Activated CD8-positive, alpha-beta T cell treated with anti-CD3 and anti-CD28 coated beads, Interleukin-2, amount 10 ng/mL, durations not matched to agents 7 days and 5 days (primary cell): ENCODE results near the gene GALT. TPM values are rescaled to one million over a fixed set of nuclear protein-coding genes. Genes with fewer than 3 reads are reported as not detected.

ENCODE experiments used
- ATAC-seq: fragments of 150-1000 bp; cut with Tn5 transposase; one replicate; pipeline ENCODE4 v1.10.0; 2021; ENCODE audit warnings: moderate library complexity
- CTCF ChIA-PET: fragments of 350-600 bp; sonication (Branson Sonifier 250); formaldehyde crosslinking; loops from one replicate; lab custom pipeline; 2021; ENCODE audit warnings: antibody characterized with exemption; lab: Charles Lee
- POLR2A ChIA-PET: fragments of 350-600 bp; sonication (Branson Sonifier 250); formaldehyde crosslinking; loops from one replicate; lab custom pipeline; 2021; ENCODE audit warnings: antibody characterized with exemption; lab: Charles Lee
- DNase-seq: peaks from one replicate; pipeline ENCODE4 v3.0.0-alpha.2; 2020
- H3K27ac Mint-ChIP-seq: one replicate; pipeline ENCODE4 v1.8.0; 2021; ENCODE audit warnings: mild to moderate bottlenecking, mixed read lengths
- H3K27me3 Mint-ChIP-seq: one replicate; pipeline ENCODE4 v1.8.0; 2021; ENCODE audit warnings: low read depth, mixed read lengths
- H3K36me3 Mint-ChIP-seq: one replicate; pipeline ENCODE4 v1.8.0; 2021; ENCODE audit warnings: low read depth, mixed read lengths
- H3K4me1 Mint-ChIP-seq: one replicate; pipeline ENCODE4 v1.8.0; 2021; ENCODE audit warnings: low read depth, mixed read lengths
- H3K4me3 Mint-ChIP-seq: one replicate; pipeline ENCODE4 v1.8.0; 2021; ENCODE audit warnings: mild to moderate bottlenecking, mixed read lengths
- H3K9me3 Mint-ChIP-seq: one replicate; pipeline ENCODE4 v1.8.0; 2022; ENCODE audit warnings: mixed read lengths; ENCODE audit not compliant: insufficient read depth
- total RNA-seq, 2 experiments: library from RNA; stranded (reverse); gene quantifications; one replicate each; pipeline ENCODE4 v1.2.3, GENCODE V29; 2021

GALT gene
- total RNA-seq, 2 experiments from 2014 or later: 79.1 to 83.9 TPM

GRCh38 chr9:34685591-34685990, 39.1 kb downstream of the GALT start:
- ATAC-seq: no peak
- POLR2A ChIA-PET: interaction anchor here (1.2 kb wide), 1 partner anchor 17 kb away, joined by 4 read pairs; no protein-coding TSS in a partner anchor
- Mint-ChIP-seq H3K4me1 (no peaks in the 10 kb centered on the region), H3K27me3 (no peaks in the 10 kb centered on the region), H3K4me3 (no peak overlapping the region), H3K27ac (no peak overlapping the region), H3K9me3 (no peaks in the 10 kb centered on the region), H3K36me3 (no peaks in the 10 kb centered on the region)
- CTCF ChIA-PET: interaction anchor here (0.6 to 3.0 kb wide), 3 partner anchors 17 to 82 kb away, joined by 3 to 12 read pairs (median 3); no protein-coding TSS in a partner anchor
- DNase-seq: no peak

DNA sequence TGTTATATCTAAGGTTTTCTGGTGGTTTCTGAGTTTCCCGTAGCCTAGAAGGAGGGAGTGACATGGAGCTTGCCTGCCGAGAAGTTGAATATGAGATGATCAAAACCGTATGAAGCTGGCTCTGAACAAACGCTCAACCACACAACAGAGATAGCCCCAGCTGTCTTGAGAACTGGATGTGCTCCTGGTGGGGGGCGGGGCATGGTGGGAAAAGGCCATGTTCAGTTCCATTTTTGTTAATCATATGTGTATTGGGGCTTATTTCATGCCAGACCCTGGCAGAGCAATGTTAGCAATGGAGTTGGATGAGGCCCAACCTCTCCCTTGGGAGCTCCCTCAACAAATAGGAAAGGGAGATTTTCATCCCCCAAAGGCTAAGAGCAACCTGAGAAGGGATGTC, 39.8 kb downstream of the GALT start:
- no peak for DNase-seq
- H3K9me3 Mint-ChIP-seq: no peaks in the 10 kb centered on the region
- H3K27ac Mint-ChIP-seq: no peak overlapping the region
- H3K27me3 Mint-ChIP-seq: no peaks in the 10 kb centered on the region
- H3K4me1 Mint-ChIP-seq: no peaks in the 10 kb centered on the region
- ChIA-PET POLR2A (interaction anchor here (1.2 kb wide), 1 partner anchor 17 kb away, joined by 4 read pairs; no protein-coding TSS in a partner anchor), CTCF (interaction anchor here (0.6 to 3.0 kb wide), 4 partner anchors 9 to 82 kb away, joined by 3 to 12 read pairs (median 3); no protein-coding TSS in a partner anchor)
- no peak for ATAC-seq
- H3K4me3 Mint-ChIP-seq: no peak overlapping the region
- no peaks in the 10 kb centered on the region for H3K36me3 Mint-ChIP-seq

GRCh38 chr9:34686732-34687131, 40.3 kb downstream of the GALT start:
- no peak overlapping the region for H3K27ac Mint-ChIP-seq
- no peak overlapping the region for H3K4me3 Mint-ChIP-seq
- H3K27me3 Mint-ChIP-seq: no peaks in the 10 kb centered on the region
- no peak for DNase-seq
- no peaks in the 10 kb centered on the region for H3K9me3 Mint-ChIP-seq
- H3K36me3 Mint-ChIP-seq: no peaks in the 10 kb centered on the region
- ChIA-PET CTCF (interaction anchor here (0.7 to 3.0 kb wide), 3 partner anchors 8 to 83 kb away, joined by 3 to 12 read pairs (median 3); no protein-coding TSS in a partner anchor), POLR2A (interaction anchor here (1.2 kb wide), 1 partner anchor 16 kb away, joined by 4 read pairs; no protein-coding TSS in a partner anchor)
- no peaks in the 10 kb centered on the region for H3K4me1 Mint-ChIP-seq
- ATAC-seq: no peak

DNA sequence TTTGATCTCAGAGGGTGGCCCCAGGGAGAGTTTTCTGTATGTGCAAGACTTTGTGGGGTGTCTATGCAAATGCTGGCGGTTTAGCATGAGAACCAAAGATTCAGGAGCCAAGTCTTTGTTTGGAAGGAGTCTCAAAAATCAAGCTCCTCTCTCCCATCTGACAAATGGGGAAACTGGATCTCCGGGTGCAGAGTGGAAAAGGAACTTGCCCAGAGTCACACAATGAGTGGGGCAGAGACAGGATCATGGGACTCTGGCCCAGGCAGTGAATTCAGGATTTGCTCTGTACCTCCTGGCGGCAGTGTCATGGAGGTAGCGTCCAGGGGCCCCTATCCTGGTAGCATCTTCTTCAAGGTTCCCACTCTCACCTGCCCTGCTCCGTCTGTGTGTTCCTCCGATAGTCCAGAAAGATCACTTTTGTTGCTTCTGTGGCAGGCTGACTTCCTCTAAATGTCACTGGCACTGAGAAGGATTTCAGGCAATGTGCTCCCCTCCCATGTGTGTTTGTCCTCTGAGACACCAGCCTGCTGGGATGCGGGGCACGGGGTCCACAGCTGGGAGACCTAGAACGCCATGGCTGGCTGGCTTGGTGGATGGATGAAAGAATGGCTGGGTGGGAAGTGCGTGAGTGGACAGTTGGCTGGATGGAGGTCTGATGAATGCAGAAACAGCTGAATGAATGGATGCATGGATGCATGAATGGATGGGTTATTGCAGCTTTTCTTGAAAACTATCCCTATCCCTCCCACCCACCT, 41.0 kb downstream of the GALT start:
- no peak overlapping the region for H3K27ac Mint-ChIP-seq

GRCh38 chr9:34688329-34689115, 42.0 kb downstream of the GALT start:
- POLR2A ChIA-PET: no interaction called here
- Mint-ChIP-seq H3K4me1 (no peaks in the 10 kb centered on the region), H3K27ac (no peak overlapping the region), H3K27me3 (no peaks in the 10 kb centered on the region), H3K4me3 (no peak overlapping the region), H3K9me3 (no peaks in the 10 kb centered on the region), H3K36me3 (no peaks in the 10 kb centered on the region)
- CTCF ChIA-PET: no interaction called here
- no peak for DNase-seq
- no peak for ATAC-seq

More for the DNA sequence above, 41.0 kb downstream of the GALT start:
- Mint-ChIP-seq H3K27me3 (no peaks in the 10 kb centered on the region), H3K4me1 (no peaks in the 10 kb centered on the region), H3K36me3 (no peaks in the 10 kb centered on the region), H3K4me3 (no peak overlapping the region), H3K9me3 (no peaks in the 10 kb centered on the region)
- ATAC-seq (no peak), DNase-seq (no peak)
- ChIA-PET CTCF (interaction anchor here (3.0 kb wide), 1 partner anchor 15 kb away, joined by 12 read pairs; no protein-coding TSS in a partner anchor), POLR2A (no interaction called here)

DNA sequence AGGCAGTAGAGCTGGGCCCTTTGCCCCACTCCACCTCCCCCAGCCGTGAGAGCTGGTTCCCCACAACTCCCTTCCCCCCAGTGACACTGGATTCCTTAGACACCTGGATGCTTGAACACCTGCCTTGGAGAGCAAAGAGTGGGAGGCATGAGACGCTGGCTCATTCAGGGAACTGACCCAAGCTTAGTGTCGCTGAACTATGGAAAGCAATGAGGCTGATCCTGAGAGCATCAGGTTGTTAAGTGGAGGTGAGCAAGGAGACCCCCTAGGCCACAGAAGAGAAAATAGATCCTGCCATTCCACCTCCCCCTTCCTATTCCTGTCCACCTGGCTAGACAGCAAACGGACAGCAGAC, 42.6 kb downstream of the GALT start:
- no peaks in the 10 kb centered on the region for H3K4me1 Mint-ChIP-seq
- no peaks in the 10 kb centered on the region for H3K36me3 Mint-ChIP-seq
- POLR2A ChIA-PET: no interaction called here
- CTCF ChIA-PET: no interaction called here
- DNase-seq: no peak
- H3K27me3 Mint-ChIP-seq: no peaks in the 10 kb centered on the region
- no peak overlapping the region for H3K4me3 Mint-ChIP-seq
- ATAC-seq: no peak
- no peak overlapping the region for H3K27ac Mint-ChIP-seq
- H3K9me3 Mint-ChIP-seq: no peaks in the 10 kb centered on the region

DNA sequence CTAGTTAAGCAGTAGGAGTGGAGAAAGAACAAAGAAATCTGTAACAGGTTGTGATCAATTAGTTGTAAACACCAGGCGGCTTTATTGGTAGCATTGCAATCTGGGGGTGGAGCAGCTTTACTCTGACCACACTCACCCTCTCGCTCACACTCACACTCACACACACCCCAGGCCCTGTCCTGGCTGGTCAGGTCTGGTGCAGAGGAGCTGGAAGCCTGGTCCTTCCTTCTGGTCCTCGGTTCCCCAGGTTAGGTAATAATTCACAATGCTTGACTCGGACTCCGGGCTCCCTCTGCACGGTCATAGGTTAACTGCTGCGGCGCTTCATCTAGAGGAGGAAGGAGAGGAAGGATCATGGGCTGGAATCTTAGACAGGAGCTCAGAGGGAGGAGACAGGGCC, 43.0 kb downstream of the GALT start:
- Mint-ChIP-seq H3K27me3 (no peaks in the 10 kb centered on the region), H3K9me3 (no peaks in the 10 kb centered on the region), H3K36me3 (no peaks in the 10 kb centered on the region), H3K27ac (no peak overlapping the region), H3K4me3 (no peak overlapping the region), H3K4me1 (no peaks in the 10 kb centered on the region)
- ATAC-seq: no peak
- DNase-seq: no peak
- ChIA-PET POLR2A (no interaction called here), CTCF (no interaction called here)

DNA sequence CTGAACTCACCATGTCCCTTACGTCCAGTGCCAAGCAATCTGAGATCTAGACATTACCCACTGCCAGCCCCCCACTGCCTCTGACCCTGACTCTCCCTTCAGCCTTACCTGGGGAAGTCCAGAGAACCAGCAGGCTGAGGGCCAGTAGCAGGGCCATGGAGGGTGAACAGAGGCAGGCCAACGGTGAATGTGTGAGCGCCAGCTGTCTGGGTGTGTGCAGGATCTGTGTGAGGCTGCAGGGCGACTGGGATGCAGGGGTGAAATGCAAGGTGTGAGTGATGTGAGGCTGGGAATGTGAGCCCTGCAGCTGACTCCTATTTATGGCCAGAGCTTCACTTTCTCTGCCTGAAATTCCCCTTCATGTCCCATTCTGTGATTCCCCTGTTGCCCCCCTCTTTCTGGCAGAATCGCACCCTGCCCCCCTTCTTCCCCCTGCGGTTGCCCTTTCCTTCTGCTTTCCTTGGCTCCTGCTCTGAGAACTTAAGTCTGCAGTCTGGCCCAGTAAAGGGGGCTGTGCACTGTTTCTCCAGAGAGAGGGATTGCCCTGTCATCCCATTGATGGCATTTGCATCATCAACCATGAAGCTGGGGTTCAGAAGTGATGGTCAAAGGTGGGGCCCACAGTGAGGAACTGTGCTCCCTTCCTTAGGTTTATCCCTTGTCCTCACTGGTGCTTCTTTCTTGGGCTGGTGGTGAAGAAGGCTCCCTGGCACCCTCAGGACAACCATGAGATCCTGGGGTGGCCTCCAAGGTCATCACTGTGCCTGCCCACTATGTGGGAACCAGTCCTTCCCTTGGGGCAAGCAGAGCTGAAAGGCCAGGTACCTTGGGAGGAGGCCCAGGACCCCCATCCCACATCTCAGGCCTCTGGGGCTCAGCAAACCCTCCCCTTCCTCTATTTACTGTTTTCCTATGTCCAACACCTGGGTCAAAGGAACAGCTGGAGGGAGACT, 44.8 kb downstream of the GALT start, which contains the start of gene CCL19:
CCL19 (minus strand) TSS at position 294 of the 953 bp plus-strand sequence; CDS start at position 157, 137 bp downstream.
- ATAC-seq: no peak
- H3K9me3 Mint-ChIP-seq: no peaks in the 10 kb centered on the region

DNA sequence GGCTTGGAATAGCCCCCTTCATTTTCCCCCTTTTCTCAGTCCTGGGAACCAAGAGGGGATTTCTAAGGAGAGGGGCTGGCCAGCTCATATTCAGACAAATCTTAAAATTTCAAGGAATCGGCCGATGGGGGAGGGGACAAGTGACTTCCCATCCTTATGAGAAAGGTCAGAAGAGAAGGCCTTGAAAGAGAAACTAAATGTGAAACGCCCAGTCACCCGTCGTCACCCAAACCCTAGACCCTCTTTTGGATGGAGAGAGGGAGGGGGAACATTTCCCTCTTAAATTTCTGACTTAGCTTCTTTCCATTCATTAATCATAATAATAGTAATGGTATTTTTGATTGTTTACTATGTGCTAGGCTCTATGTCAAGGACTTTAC, 45.5 kb downstream of the GALT start:
- DNase-seq (no peak), ATAC-seq (no peak)
- H3K4me1 Mint-ChIP-seq: no peaks in the 10 kb centered on the region
- H3K9me3 Mint-ChIP-seq: no peaks in the 10 kb centered on the region
- no peaks in the 10 kb centered on the region for H3K27me3 Mint-ChIP-seq
- H3K27ac Mint-ChIP-seq: no peak overlapping the region
- ChIA-PET POLR2A (no interaction called here), CTCF (interaction anchor here (0.8 to 1.5 kb wide), 2 partner anchors 9 to 11 kb away, joined by 3 to 8 read pairs; no protein-coding TSS in a partner anchor)
- no peak overlapping the region for H3K4me3 Mint-ChIP-seq
- H3K36me3 Mint-ChIP-seq: no peaks in the 10 kb centered on the region

More for the DNA sequence above, 44.8 kb downstream of the GALT start, which contains the start of gene CCL19:
- CTCF ChIA-PET: interaction anchor here (0.8 to 1.5 kb wide), 2 partner anchors 9 to 11 kb away, joined by 3 to 8 read pairs; no protein-coding TSS in a partner anchor
- POLR2A ChIA-PET: interaction anchor here (0.6 kb wide), 1 partner anchor 324 kb away, joined by 4 read pairs; no protein-coding TSS in a partner anchor
- no peak within 1 kb of the TSS for H3K4me3 Mint-ChIP-seq
- no peaks in the 10 kb centered on the region for H3K36me3 Mint-ChIP-seq
- DNase-seq: no peak
- H3K27me3 Mint-ChIP-seq: no peaks in the 10 kb centered on the region
- H3K27ac Mint-ChIP-seq: no peak within 1 kb of the TSS
- no peaks in the 10 kb centered on the region for H3K4me1 Mint-ChIP-seq

GRCh38 chr9:34693560-34693959, 47.1 kb downstream of the GALT start:
- no peak overlapping the region for H3K4me3 Mint-ChIP-seq
- no peak overlapping the region for H3K27ac Mint-ChIP-seq
- POLR2A ChIA-PET: no interaction called here
- DNase-seq: no peak
- CTCF ChIA-PET: interaction anchor here (1.9 kb wide), 1 partner anchor 9 kb away, joined by 10 read pairs; no protein-coding TSS in a partner anchor
- peaks cover 3% of the 10 kb centered on the region for H3K27me3 Mint-ChIP-seq
- H3K4me1 Mint-ChIP-seq: no peaks in the 10 kb centered on the region
- H3K9me3 Mint-ChIP-seq: no peaks in the 10 kb centered on the region
- no peak for ATAC-seq
- H3K36me3 Mint-ChIP-seq: no peaks in the 10 kb centered on the region

GRCh38 chr9:34694811-34695210, 48.3 kb downstream of the GALT start:
- no peaks in the 10 kb centered on the region for H3K36me3 Mint-ChIP-seq
- ChIA-PET CTCF (interaction anchor here (1.3 kb wide), 1 partner anchor 9 kb away, joined by 3 read pairs; no protein-coding TSS in a partner anchor), POLR2A (no interaction called here)
- no peak overlapping the region for H3K27ac Mint-ChIP-seq
- ATAC-seq (no peak), DNase-seq (no peak)
- no peaks in the 10 kb centered on the region for H3K4me1 Mint-ChIP-seq
- no peak overlapping the region for H3K4me3 Mint-ChIP-seq
- peaks cover 9% of the 10 kb centered on the region for H3K27me3 Mint-ChIP-seq
- no peaks in the 10 kb centered on the region for H3K9me3 Mint-ChIP-seq
